Keratinocyte (primary cell): ENCODE results near the gene RXRA. TPM values are rescaled to one million over a fixed set of nuclear protein-coding genes. Genes with fewer than 3 reads are reported as not detected.

ENCODE experiments used
- DNase-seq: peaks from one replicate; pipeline ENCODE4 v3.0.0-alpha.2; 2011; ENCODE audit warnings: low read depth, missing footprints, low spot score
- FAIRE-seq: peaks from 2 replicates; lab custom pipeline; 2011; peaks lifted over from hg19 to GRCh38; lab: Jason Lieb, UNC
- H2AFZ ChIP-seq: 2 replicates; pipeline ENCODE4 v1.6.0; 2012; ENCODE audit warnings: low read length, control low read depth, inconsistent platforms; ENCODE audit not compliant: control insufficient read depth
- H3K27ac ChIP-seq: 2 replicates; pipeline ENCODE4 v1.5.1; 2011; ENCODE audit warnings: low read length; ENCODE audit not compliant: control insufficient read depth, insufficient read depth
- H3K27me3 ChIP-seq: 3 replicates; pipeline ENCODE4 v1.6.0; 2011; ENCODE audit warnings: low read length; ENCODE audit not compliant: control insufficient read depth, insufficient read depth; ENCODE audit errors: extremely low read depth
- H3K36me3 ChIP-seq, 2 experiments: 2 replicates in 1 of 2; 3 replicates in 1 of 2; pipeline ENCODE4 v1.5.1; 2011; ENCODE audit warnings: low read length in 2 of 2, mild to moderate bottlenecking in 1 of 2; ENCODE audit not compliant: control insufficient read depth in 2 of 2, insufficient read depth in 2 of 2; ENCODE audit errors: extremely low read depth in 1 of 2
- H3K4me1 ChIP-seq: 3 replicates; pipeline ENCODE4 v1.5.1; 2011; ENCODE audit warnings: low read length; ENCODE audit not compliant: control insufficient read depth, insufficient read depth; ENCODE audit errors: extremely low read depth
- H3K4me2 ChIP-seq: 3 replicates; pipeline ENCODE4 v1.6.0; 2011; ENCODE audit warnings: low read depth, low read length; ENCODE audit not compliant: control insufficient read depth, insufficient read depth; ENCODE audit errors: extremely low read depth
- H3K4me3 ChIP-seq, 3 experiments: fragments of 200-600 bp in 1 of 3; sonication (generic) in 1 of 3; 2 replicates in 2 of 3; 3 replicates in 1 of 3; pipeline ENCODE4 v1.5.1; 2011 to 2016; ENCODE audit warnings: low read length in 3 of 3, mild to moderate bottlenecking in 3 of 3, control low read depth in 2 of 3, inconsistent platforms in 1 of 3, low read depth in 1 of 3, mixed read lengths in 1 of 3, mixed run types in 1 of 3, moderate library complexity in 1 of 3; ENCODE audit not compliant: control insufficient read depth in 2 of 3, insufficient read depth in 2 of 3; ENCODE audit errors: extremely low read depth in 1 of 3
- H3K79me2 ChIP-seq: 2 replicates; pipeline ENCODE4 v1.6.0; 2012; ENCODE audit warnings: low read length; ENCODE audit not compliant: control insufficient read depth, insufficient read depth
- H3K9ac ChIP-seq: 3 replicates; pipeline ENCODE4 v1.6.0; 2011; ENCODE audit warnings: low read length; ENCODE audit not compliant: control insufficient read depth, insufficient read depth; ENCODE audit errors: extremely low read depth
- H3K9me1 ChIP-seq: 3 replicates; pipeline ENCODE4 v1.6.0; 2011; ENCODE audit warnings: low read length; ENCODE audit not compliant: control insufficient read depth, insufficient read depth; ENCODE audit errors: extremely low read depth
- H3K9me3 ChIP-seq: 2 replicates; pipeline ENCODE4 v1.5.1; 2012; ENCODE audit warnings: low read depth, low read length; ENCODE audit not compliant: control insufficient read depth
- H4K20me1 ChIP-seq: 3 replicates; pipeline ENCODE4 v1.6.0; 2011; ENCODE audit warnings: low read length; ENCODE audit not compliant: control insufficient read depth, insufficient read depth; ENCODE audit errors: extremely low read depth
- EZH2 ChIP-seq: IDR thresholded peaks from one replicate; pipeline ENCODE4 v1.6.1; 2012; ENCODE audit warnings: inconsistent platforms, mild to moderate bottlenecking, low read length, moderate library complexity
- dilution Hi-C: fragments of 300-500 bp; cut with MboI; formaldehyde crosslinking; loops from one replicate; pipeline ENCODE4 v1.7.0; 2020; ENCODE audit warnings: low sequenced_read_pairs; ENCODE audit not compliant: extremely low pct_ligation_motif_present
- polyA plus RNA-seq, 5 experiments: library from polyadenylated mRNA; depleted of rRNA in 3 of 5; stranded (reverse) in 3 of 5; stranded (forward) in 1 of 5; unstranded in 1 of 5; fragments of >200 nt; gene quantifications; 1 replicate in 1 of 5; 2 replicates in 3 of 5; 3 replicates in 1 of 5; pipeline versions ENCODE4 v1.2.1 to v1.2.3, GENCODE V29; 2011 to 2012; ENCODE audit warnings: missing spikeins in 2 of 5, low read depth in 1 of 5, low replicate concordance in 1 of 5
- TF ChIP-seq, protein P1 (sequence below), 3 experiments: IDR thresholded peaks in 1 of 3; conservative IDR thresholded peaks in 1 of 3; optimal IDR thresholded peaks in 1 of 3; 2 replicates in 2 of 3; 3 replicates in 1 of 3; pipeline versions ENCODE3 to v1.5.1; 2011; ENCODE audit warnings: low read length in 3 of 3, mild to moderate bottlenecking in 3 of 3, moderate library complexity in 2 of 3, control low read depth in 1 of 3, inconsistent platforms in 1 of 3; ENCODE audit not compliant: insufficient read depth in 2 of 3; ENCODE audit errors: extremely low read depth in 1 of 3

The RXRA gene
- polyA plus RNA-seq, 1 donor (not counting 4 experiments of a cell fraction or from before 2014, with no cell fraction given), result 9.7 TPM

DNA sequence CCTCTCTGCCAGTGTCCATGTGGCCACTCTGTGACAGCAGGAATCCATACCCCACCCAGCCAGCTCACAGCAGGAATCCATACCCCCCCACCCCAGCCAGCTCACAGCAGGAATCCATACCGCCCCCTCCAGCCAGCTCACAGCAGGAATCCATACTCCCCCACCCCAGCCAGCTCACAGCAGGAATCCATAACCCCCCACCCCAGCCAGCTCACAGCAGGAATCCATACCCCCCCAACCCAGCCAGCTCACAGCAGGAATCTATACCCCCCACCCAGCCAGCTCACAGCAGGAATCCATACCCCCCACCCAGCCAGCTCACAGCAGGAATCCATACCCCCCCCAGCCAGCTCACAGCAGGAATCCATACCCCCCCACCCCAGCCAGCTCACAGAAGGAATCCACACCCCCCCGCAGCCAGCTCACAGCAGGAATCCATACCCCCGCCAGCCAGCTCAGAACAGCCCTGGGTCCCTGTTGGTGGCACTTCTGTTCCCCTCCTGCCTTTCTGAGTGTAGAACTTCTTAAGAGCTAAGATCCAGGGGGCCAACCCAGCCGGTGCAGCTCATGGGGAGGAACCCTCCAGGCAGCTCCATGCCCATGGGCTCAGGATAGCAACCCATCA lies 8.4 kb upstream of the RXRA start:
- Histone ChIP-seq H3K27me3 (peaks cover 32% of the 10 kb centered on the region), H2AFZ (no peak overlapping the region), H3K9me3 (no peaks in the 10 kb centered on the region), H3K4me2 (no peak overlapping the region), H3K79me2 (no peaks in the 10 kb centered on the region), H3K9me1 (no peaks in the 10 kb centered on the region), H3K4me3 (no peak overlapping the region), H3K9ac (no peak overlapping the region), H3K36me3 (no peaks in the 10 kb centered on the region), H4K20me1 (no peaks in the 10 kb centered on the region), H3K27ac (no peak overlapping the region), H3K4me1 (no peaks in the 10 kb centered on the region)
- no peak for TF ChIP-seq EZH2
- TF ChIP-seq, protein P1, sequence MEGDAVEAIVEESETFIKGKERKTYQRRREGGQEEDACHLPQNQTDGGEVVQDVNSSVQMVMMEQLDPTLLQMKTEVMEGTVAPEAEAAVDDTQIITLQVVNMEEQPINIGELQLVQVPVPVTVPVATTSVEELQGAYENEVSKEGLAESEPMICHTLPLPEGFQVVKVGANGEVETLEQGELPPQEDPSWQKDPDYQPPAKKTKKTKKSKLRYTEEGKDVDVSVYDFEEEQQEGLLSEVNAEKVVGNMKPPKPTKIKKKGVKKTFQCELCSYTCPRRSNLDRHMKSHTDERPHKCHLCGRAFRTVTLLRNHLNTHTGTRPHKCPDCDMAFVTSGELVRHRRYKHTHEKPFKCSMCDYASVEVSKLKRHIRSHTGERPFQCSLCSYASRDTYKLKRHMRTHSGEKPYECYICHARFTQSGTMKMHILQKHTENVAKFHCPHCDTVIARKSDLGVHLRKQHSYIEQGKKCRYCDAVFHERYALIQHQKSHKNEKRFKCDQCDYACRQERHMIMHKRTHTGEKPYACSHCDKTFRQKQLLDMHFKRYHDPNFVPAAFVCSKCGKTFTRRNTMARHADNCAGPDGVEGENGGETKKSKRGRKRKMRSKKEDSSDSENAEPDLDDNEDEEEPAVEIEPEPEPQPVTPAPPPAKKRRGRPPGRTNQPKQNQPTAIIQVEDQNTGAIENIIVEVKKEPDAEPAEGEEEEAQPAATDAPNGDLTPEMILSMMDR (optimal IDR thresholded peaks at IDR 0.05 in 1 of 3, IDR thresholded peaks at IDR 0.05 in 1 of 3, conservative IDR thresholded peaks at IDR 0.05 in 1 of 3; ENCODE audit: extremely low read depth in 1 of 3, insufficient read depth in 2 of 3, low read length in 3 of 3), result no peak
- FAIRE-seq, result no peak
- dilution Hi-C loops, result no loop called here
- no peak for DNase-seq

DNA sequence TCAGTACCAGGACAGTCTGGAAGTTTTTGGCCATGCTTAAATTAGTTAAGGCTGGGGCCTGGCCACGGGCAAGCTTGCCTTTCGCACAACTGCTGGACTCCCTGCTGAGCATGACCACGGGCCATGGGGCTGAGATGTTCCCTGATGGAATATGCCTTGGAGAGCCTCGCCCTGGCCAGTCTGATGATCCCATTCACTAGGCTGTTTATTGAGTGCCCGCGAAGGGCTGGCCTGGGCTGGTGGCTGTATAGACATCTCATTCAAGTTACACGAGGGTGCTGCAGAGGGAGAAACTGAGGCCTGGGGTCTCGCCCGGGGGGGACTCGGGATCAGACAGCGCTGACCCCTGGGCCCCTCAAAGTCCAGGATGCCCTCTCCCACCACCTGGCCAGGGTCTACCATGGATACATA lies 7.8 kb upstream of the RXRA start:
- Histone ChIP-seq H3K79me2 (no peaks in the 10 kb centered on the region), H3K27me3 (peaks cover 29% of the 10 kb centered on the region), H3K27ac (no peak overlapping the region), H3K4me3 (no peak overlapping the region), H3K9ac (no peak overlapping the region), H3K4me1 (no peaks in the 10 kb centered on the region), H2AFZ (no peak overlapping the region), H3K9me3 (no peaks in the 10 kb centered on the region), H4K20me1 (no peaks in the 10 kb centered on the region), H3K9me1 (no peaks in the 10 kb centered on the region), H3K4me2 (no peak overlapping the region), H3K36me3 (no peaks in the 10 kb centered on the region)
- TF ChIP-seq, protein P1 (optimal IDR thresholded peaks at IDR 0.05 in 1 of 3, IDR thresholded peaks at IDR 0.05 in 1 of 3, conservative IDR thresholded peaks at IDR 0.05 in 1 of 3; ENCODE audit: extremely low read depth in 1 of 3, insufficient read depth in 2 of 3, low read length in 3 of 3), result no peak
- no peak for TF ChIP-seq EZH2
- dilution Hi-C loops, result no loop called here
- DNase-seq, result no peak
- no peak for FAIRE-seq
